Measurements from ENCODE around the gene ACTA1. TPM values are rescaled to one million over a fixed set of nuclear protein-coding genes. Genes with fewer than 3 reads are reported as not detected.

Gene ACTA1
- total RNA-seq, 1 experiment from 2014 or later, result not detected

DNA sequence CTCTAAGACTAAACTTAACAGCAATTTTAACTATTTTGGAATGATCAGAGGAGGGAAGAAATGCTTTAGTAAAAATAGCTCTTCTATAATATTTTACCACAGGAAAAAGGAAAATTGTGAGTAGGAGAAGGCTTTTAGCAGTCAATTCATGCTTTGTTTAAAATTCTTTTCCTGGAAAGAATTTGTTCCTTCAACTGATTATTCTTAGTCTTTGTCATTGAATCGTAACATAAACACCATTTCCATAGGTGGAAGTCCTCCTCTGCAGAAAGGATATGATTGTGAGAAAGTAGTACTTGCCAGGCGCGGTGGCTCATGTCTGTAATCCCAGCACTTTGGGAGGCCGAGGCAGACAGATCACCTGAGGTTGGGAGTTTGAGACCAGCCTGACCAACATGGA lies 11.9 kb upstream of the ACTA1 start:
- ChIA-PET POLR2A (no interaction called here), RAD21 (ENCODE audit: low non-redundant PET in 1 of 2, low total read pairs in 2 of 2, uncharacterized antibody in 2 of 2, unreplicated experiment in 2 of 2) (no interaction called here)

More for the DNA sequence above, 11.9 kb upstream of the ACTA1 start:
- CTCF ChIA-PET, result no interaction called here
- H2AFZ ChIP-seq (ENCODE audit: low read depth, low read length, poor library complexity, severe bottlenecking), result no peak overlapping the region
- H3K9ac ChIP-seq (ENCODE audit: low read length), result no peak overlapping the region
- no peaks in the 10 kb centered on the region for H3K9me3 ChIP-seq (ENCODE audit: control insufficient read depth in 1 of 2, insufficient read depth in 1 of 2, low read depth in 1 of 2, low read length in 2 of 2)
- ATAC-seq (no peak), DNase-seq (ENCODE audit: low read depth, low spot score) (no peak)
- no peaks in the 10 kb centered on the region for H3K9me2 ChIP-seq (ENCODE audit: insufficient read depth)
- H3K79me2 ChIP-seq (ENCODE audit: insufficient read depth, low read length), result no peaks in the 10 kb centered on the region
- TF ChIP-seq JUND (IDR thresholded peaks at IDR 0.05), result no peak
- TF ChIP-seq, protein P1, sequence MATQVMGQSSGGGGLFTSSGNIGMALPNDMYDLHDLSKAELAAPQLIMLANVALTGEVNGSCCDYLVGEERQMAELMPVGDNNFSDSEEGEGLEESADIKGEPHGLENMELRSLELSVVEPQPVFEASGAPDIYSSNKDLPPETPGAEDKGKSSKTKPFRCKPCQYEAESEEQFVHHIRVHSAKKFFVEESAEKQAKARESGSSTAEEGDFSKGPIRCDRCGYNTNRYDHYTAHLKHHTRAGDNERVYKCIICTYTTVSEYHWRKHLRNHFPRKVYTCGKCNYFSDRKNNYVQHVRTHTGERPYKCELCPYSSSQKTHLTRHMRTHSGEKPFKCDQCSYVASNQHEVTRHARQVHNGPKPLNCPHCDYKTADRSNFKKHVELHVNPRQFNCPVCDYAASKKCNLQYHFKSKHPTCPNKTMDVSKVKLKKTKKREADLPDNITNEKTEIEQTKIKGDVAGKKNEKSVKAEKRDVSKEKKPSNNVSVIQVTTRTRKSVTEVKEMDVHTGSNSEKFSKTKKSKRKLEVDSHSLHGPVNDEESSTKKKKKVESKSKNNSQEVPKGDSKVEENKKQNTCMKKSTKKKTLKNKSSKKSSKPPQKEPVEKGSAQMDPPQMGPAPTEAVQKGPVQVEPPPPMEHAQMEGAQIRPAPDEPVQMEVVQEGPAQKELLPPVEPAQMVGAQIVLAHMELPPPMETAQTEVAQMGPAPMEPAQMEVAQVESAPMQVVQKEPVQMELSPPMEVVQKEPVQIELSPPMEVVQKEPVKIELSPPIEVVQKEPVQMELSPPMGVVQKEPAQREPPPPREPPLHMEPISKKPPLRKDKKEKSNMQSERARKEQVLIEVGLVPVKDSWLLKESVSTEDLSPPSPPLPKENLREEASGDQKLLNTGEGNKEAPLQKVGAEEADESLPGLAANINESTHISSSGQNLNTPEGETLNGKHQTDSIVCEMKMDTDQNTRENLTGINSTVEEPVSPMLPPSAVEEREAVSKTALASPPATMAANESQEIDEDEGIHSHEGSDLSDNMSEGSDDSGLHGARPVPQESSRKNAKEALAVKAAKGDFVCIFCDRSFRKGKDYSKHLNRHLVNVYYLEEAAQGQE (IDR thresholded peaks at IDR 0.05; ENCODE audit: low read depth), result no peak
- TF ChIP-seq, protein P2, sequence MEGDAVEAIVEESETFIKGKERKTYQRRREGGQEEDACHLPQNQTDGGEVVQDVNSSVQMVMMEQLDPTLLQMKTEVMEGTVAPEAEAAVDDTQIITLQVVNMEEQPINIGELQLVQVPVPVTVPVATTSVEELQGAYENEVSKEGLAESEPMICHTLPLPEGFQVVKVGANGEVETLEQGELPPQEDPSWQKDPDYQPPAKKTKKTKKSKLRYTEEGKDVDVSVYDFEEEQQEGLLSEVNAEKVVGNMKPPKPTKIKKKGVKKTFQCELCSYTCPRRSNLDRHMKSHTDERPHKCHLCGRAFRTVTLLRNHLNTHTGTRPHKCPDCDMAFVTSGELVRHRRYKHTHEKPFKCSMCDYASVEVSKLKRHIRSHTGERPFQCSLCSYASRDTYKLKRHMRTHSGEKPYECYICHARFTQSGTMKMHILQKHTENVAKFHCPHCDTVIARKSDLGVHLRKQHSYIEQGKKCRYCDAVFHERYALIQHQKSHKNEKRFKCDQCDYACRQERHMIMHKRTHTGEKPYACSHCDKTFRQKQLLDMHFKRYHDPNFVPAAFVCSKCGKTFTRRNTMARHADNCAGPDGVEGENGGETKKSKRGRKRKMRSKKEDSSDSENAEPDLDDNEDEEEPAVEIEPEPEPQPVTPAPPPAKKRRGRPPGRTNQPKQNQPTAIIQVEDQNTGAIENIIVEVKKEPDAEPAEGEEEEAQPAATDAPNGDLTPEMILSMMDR (IDR thresholded peaks at IDR 0.05 in 2 of 3, conservative IDR thresholded peaks at IDR 0.05 in 1 of 3; ENCODE audit: borderline replicate concordance in 1 of 3, insufficient read depth in 1 of 3, low read depth in 2 of 3, low read length in 2 of 3), result no peak
- TF ChIP-seq EZH2 (IDR thresholded peaks at IDR 0.05), result no peak
- no peak for TF ChIP-seq CEBPB (IDR thresholded peaks at IDR 0.05; ENCODE audit: low read depth)
- no peak for TF ChIP-seq POLR2A (IDR thresholded peaks at IDR 0.05; ENCODE audit: borderline replicate concordance, extremely low read depth, insufficient read depth, insufficient read length)
- no peak for TF ChIP-seq EGR1 (IDR thresholded peaks at IDR 0.05; ENCODE audit: low read depth)
- TF ChIP-seq, protein P3, sequence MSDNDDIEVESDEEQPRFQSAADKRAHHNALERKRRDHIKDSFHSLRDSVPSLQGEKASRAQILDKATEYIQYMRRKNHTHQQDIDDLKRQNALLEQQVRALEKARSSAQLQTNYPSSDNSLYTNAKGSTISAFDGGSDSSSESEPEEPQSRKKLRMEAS (IDR thresholded peaks at IDR 0.05), result no peak
- TF ChIP-seq POLR2AphosphoS5 (IDR thresholded peaks at IDR 0.05; ENCODE audit: low read depth, low read length), result no peak
- TF ChIP-seq ZNF274 (IDR thresholded peaks at IDR 0.05; ENCODE audit: low read depth, low read length), result no peak
- no peak for TF ChIP-seq FOSL1 (IDR thresholded peaks at IDR 0.05; ENCODE audit: low read depth)
- H3K27ac ChIP-seq (ENCODE audit: low read depth, low read length), result no peak overlapping the region
- peaks cover 8 to 26% of the 10 kb centered on the region in 2 experiments; a peak in 3 of 4 replicates for H3K36me3 ChIP-seq (ENCODE audit: control insufficient read depth in 1 of 2, insufficient read depth in 2 of 2, low read length in 2 of 2)
- no peaks in the 10 kb centered on the region for H4K20me1 ChIP-seq (ENCODE audit: insufficient read depth)
- intact Hi-C loops (cut with micrococcal nuclease), result no loop called here
- H3K4me1 ChIP-seq (ENCODE audit: control insufficient read depth in 1 of 2, insufficient read depth in 2 of 2, low read length in 2 of 2), result no peaks in the 10 kb centered on the region
- no peak overlapping the region for H3K4me2 ChIP-seq (ENCODE audit: low read length)
- H3K4me3 ChIP-seq (replicated peaks in 1 of 2; ENCODE audit: low read depth in 1 of 2, low read length in 2 of 2), result no peak overlapping the region
- no peaks in the 10 kb centered on the region for H3K27me3 ChIP-seq (ENCODE audit: insufficient read depth, low read length)
- BruUV-seq (replicated peaks), result no TSS peak

All from HCT116 (cell line).